M059J (cell line): ENCODE data around the gene AKT1. TPM values are rescaled to one million over a fixed set of nuclear protein-coding genes. Genes with fewer than 3 reads are reported as not detected.
A peak's percentile ranks its signal among the peaks of the same experiment; 100 is the strongest.

Experiments
- DNase-seq: peaks from one replicate; pipeline ENCODE4 v3.0.0-alpha.2; 2012; ENCODE audit warnings: low read depth
- total RNA-seq: library from RNA; depleted of rRNA; stranded (reverse); fragments of >200 nt; shearing (Covaris generic); gene quantifications from 2 replicates; pipeline ENCODE4 v1.2.3, GENCODE V29; 2014

The AKT1 gene
- total RNA-seq, 1 experiment from 2014 or later, result 134 TPM

DNA sequence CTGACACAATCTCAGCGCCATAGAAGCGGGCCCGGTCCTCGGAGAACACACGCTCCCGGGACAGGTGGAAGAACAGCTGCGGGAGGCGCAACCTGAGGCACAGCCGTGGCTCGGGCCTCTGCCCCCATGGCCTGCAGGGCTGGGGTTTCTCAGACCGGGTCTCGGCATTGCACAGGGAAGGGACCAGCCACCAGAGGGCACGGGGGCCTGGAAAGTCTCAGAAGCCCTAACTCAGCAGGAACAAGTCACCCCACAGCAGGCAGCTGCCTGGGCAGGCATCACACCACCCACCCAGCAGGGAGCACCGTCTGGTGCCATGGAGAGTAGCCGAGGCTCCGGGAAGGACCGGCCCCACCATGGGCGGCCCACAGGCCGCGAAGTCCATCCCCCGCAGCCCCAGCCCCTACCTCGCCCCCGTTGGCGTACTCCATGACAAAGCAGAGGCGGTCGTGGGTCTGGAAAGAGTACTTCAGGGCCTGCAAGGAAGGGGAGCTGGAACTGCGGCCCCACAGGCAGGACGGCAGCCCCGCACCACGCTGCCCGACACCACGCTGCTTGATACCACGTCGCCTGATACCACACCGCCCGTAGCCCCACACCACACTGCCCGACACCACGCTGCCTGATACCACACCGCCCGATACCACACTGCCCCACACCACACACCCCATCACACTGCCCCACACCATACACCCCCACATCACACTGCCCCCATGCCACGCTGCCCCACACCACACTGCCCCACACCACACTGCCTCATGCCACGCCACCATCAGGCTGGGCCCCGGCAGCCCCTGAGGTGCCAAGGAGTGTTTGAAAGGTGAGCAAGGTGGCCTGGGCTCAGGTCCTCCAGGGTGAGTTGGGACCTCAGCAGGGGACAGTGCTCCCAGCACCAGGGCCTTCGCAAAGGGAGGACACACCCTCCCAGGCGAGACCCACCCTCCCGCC, 21.8 kb downstream of the AKT1 start:
- no peak for DNase-seq

DNA sequence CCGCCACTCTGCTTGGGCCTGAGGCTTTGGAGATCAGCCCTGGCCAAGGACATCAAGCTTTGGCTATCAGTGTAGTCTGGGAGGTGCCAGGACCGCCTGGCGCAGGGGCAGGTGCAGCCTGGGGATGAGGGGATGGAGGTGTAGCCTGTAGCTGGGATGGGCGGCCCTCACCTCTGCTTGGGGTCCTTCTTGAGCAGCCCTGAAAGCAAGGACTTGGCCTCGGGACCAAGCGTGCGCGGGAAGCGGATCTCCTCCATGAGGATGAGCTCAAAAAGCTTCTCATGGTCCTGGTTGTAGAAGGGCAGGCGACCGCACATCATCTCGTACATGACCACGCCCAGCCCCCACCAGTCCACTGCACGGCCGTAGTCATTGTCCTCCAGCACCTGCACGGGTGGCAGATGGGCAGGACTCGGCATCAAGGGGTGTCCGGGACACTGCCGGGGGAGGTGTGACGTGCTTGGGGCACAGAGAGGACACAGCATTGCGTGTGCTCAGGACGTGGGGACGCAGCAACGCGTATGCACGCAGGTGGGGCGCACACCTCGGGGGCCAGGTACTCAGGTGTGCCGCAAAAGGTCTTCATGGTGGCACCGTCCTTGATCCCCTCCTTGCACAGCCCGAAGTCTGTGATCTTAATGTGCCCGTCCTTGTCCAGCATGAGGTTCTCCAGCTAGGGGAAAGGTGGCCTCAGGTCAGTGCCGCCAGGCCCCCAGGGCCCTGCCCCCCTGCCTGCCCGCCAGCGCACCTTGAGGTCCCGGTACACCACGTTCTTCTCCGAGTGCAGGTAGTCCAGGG, 22.6 kb downstream of the AKT1 start:
- no peak for DNase-seq

- no peak for DNase-seq
Observed at GRCh38 chr14:104771918-104772706, 23.4 kb downstream of the AKT1 start.

DNA sequence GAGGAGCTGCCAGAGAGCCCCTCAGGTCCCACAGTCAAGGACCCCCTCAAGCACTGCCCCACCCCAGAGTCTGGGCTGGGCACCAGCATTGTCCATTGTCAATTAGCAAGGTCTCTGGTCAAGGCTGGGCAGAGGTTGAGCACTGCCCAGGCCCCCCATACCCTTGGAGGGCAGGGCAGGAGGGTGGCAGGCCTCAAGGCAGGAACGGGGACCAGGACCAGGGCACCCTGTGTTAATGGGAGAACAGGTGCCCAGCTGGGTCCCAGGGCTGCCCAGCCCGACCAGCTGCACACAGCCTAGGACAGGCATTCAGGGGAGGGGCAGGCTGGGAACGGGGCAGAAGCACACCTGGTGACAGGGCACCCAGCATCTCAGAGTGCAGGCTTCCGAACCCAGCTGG, 24.2 kb downstream of the AKT1 start:
- DNase-seq, result no peak

DNA sequence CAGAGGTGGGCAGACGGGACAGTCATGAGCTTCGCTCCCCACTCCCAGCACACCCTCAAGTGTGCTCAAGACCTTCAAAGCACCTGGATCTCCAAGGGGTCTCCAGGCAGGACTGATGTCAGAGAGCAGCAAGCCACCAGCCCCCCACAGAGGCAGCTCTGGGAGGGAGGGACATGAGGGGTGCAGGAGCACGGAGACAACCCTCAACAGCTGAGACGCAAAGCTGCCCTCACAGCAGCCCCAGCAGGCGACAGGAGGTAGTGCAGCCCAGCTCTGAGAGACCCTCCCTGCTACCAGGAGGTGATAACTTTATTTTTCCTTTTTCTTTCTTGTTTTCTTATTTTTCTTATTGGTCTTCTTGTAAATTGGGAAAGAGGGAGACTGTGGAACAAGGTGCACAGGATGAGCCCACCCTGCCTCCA, 24.7 kb downstream of the AKT1 start:
- DNase-seq, result no peak

DNA sequence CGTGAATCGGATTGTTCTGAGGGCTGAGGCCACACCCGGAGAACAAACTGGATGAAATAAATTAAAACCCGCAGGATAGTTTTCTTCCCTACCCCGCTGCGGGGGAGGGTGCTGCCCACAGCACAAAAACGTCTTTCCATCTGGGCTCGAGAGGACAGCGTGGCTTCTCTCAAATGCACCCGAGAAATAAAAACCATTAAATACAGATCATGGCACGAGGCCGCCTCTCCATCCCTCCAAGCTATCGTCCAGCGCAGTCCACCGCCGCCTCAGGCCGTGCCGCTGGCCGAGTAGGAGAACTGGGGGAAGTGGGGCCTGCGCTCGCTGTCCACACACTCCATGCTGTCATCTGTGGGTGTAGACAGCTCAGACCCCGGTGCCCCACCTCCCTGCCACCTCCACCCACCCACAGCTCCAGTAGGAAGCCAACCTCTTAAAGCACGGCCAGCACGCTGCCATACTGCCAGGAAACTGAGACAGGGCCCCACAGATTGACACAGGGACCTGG, 25.4 kb downstream of the AKT1 start:
- DNase-seq, result no peak

- DNase-seq, result no peak
Observed at GRCh38 chr14:104769324-104770071, 26.1 kb downstream of the AKT1 start.

GRCh38 chr14:104768437-104769323, 26.9 kb downstream of the AKT1 start:
- DNase-seq, result peak; percentile 67

DNA sequence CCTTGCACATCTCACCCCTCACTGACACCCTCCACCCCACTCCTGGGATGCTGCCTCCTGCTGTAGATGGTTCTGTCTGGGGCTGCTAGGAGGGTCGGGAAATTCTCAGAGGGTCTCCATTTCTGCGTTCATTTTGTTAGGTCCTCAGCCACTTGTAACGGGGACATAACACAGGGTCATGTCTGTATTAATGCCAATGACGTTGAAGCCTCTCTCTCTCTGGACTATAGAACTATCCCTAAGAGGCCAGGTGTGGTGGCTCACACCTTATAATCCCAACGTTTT, 28.0 kb downstream of the AKT1 start:
- no peak for DNase-seq

- DNase-seq, result no peak
Observed at GRCh38 chr14:104766863-104767633, 28.5 kb downstream of the AKT1 start.

- DNase-seq, result no peak
Observed at GRCh38 chr14:104766256-104766862, 29.2 kb downstream of the AKT1 start.

GRCh38 chr14:104765517-104765916, 30.0 kb downstream of the AKT1 start:
- no peak for DNase-seq

GRCh38 chr14:104758981-104759969, 36.3 kb downstream of the AKT1 start:
- DNase-seq, result no peak

GRCh38 chr14:104757681-104758392, 37.7 kb downstream of the AKT1 start:
- no peak for DNase-seq

DNA sequence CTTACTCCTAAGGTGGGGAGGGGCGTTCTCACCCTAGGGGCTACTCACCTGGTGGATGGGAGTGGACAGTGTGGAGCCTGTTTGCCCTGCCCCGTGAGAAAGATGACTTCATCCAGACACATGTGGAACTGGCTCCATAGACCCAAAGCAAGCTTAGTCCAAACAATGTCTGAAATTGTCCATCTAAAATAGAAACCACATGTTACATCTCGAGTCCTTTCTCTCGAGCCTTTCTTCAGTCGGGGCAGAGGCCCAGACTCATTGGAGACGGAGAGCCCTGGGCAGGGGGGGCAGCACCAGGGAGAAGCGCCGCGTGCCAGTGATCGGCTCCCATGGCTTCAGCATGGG, 38.3 kb downstream of the AKT1 start:
- DNase-seq, result no peak

DNA sequence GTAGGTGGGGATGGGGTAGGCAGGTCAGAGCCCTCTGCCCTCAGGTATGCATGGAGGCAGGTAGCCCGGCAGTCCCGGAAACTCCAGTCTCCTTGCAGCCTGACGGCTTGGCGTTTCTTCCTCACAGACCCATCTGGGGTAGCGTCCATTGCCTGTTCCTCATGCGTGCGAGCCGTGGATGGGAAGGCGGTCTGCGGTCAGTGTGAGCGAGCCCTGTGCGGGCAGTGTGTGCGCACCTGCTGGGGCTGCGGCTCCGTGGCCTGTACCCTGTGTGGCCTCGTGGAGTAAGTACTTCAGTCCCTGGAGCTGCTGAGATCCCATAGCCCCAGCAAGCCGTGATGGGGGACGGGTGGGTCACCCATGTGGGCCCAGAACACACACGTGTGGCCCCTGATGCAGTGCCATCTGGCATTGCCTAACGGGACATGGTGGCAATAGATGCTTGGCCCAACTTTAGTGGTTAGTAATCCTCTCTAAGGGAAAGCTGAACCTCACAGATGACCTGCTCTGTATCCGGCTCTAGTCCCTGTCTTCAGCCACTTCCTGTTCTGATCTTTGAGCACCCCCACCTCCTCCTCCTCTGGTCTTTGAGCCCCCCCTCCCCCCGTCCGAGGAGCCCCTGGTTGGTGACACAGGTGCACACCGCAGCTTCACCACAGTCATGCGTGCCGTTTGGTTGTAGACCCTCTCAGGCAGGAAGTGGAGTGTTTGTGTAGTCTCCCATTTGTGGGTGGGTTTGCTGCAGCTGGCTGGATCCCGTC, 38.9 kb downstream of the AKT1 start:
- no peak for DNase-seq
